Body of pancreas (tissue), 4 donors: ENCODE data around the gene PMCH.

Experiments
- CTCF ChIP-seq, 7 experiments: fragments of 450-650 bp in 4 of 7; fragments of 200-600 bp in 3 of 7; sonication (generic) in 3 of 7; IDR thresholded peaks; one replicate each; pipeline ENCODE4 v1.5.1; 2016 to 2019; ENCODE audit warnings: antibody characterized with exemption in 7 of 7
- POLR2A ChIP-seq, 3 donors: fragments of 450-650 bp; IDR thresholded peaks; one replicate each; pipeline ENCODE4 v1.6.1; 2016; ENCODE audit warnings: antibody characterized with exemption in 3 of 3, mild to moderate bottlenecking in 2 of 3

GRCh38 chr12:102202556-102202955 is 4.9 kb upstream of the PMCH start:
- no peak for TF ChIP-seq CTCF (IDR thresholded peaks at IDR 0.05)
- TF ChIP-seq POLR2A (IDR thresholded peaks at IDR 0.05), result no peak
